Right atrium auricular region (tissue), 2 donors: ENCODE data around the gene ROBO2. TPM values are rescaled to one million over a fixed set of nuclear protein-coding genes. Genes with fewer than 3 reads are reported as not detected.

ENCODE experiments used
- DNase-seq: peaks from one replicate; pipeline ENCODE4 v3.0.0-alpha.2; 2019; ENCODE audit warnings: low spot score
- H3K27ac ChIP-seq, 2 donors: fragments of 200-600 bp; sonication (generic); 1 replicate in 1 of 2; 2 replicates in 1 of 2; pipeline ENCODE4 v1.5.1; 2016 to 2019
- H3K27me3 ChIP-seq, 2 donors: fragments of 200-600 bp; sonication (generic); one replicate each; pipeline versions ENCODE4 v1.5.1 to v1.6.0; 2017 to 2019
- H3K36me3 ChIP-seq: fragments of 200-600 bp; sonication (generic); one replicate; pipeline ENCODE4 v1.5.1; 2016
- H3K4me1 ChIP-seq, 2 donors: fragments of 200-600 bp; sonication (generic); one replicate each; pipeline versions ENCODE4 v1.5.1 to v1.6.0; 2017 to 2019
- H3K4me3 ChIP-seq, 2 donors: fragments of 200-600 bp; sonication (generic); 1 replicate in 1 of 2; 2 replicates in 1 of 2; pipeline ENCODE4 v1.5.1; 2017 to 2019; ENCODE audit warnings: mild to moderate bottlenecking in 1 of 2, moderate library complexity in 1 of 2
- H3K9me3 ChIP-seq, 2 donors: fragments of 200-600 bp; sonication (generic); one replicate each; pipeline ENCODE4 v1.5.1; 2019
- total RNA-seq, 2 donors: library from RNA; depleted of rRNA; stranded (reverse); fragments of >200 nt; gene quantifications; one replicate each; pipeline ENCODE4 v1.1.0, GENCODE V29; 2016
- TF ChIP-seq, protein P1 (sequence below), 2 donors: fragments of 200-600 bp; sonication (generic); IDR thresholded peaks; one replicate each; pipeline ENCODE4 v1.5.1; 2019; ENCODE audit warnings: antibody characterized with exemption in 2 of 2

The ROBO2 gene
- total RNA-seq, 2 donors from 2014 or later = 2.5 TPM; not detected in 1

GRCh38 chr3:77414881-77415280, 375.0 kb downstream of the ROBO2 start:
- H3K36me3 ChIP-seq = no peaks in the 10 kb centered on the region
- no peaks in the 10 kb centered on the region for H3K4me1 ChIP-seq
- DNase-seq = no peak
- H3K27me3 ChIP-seq = no peaks in the 10 kb centered on the region
- TF ChIP-seq, protein P1, sequence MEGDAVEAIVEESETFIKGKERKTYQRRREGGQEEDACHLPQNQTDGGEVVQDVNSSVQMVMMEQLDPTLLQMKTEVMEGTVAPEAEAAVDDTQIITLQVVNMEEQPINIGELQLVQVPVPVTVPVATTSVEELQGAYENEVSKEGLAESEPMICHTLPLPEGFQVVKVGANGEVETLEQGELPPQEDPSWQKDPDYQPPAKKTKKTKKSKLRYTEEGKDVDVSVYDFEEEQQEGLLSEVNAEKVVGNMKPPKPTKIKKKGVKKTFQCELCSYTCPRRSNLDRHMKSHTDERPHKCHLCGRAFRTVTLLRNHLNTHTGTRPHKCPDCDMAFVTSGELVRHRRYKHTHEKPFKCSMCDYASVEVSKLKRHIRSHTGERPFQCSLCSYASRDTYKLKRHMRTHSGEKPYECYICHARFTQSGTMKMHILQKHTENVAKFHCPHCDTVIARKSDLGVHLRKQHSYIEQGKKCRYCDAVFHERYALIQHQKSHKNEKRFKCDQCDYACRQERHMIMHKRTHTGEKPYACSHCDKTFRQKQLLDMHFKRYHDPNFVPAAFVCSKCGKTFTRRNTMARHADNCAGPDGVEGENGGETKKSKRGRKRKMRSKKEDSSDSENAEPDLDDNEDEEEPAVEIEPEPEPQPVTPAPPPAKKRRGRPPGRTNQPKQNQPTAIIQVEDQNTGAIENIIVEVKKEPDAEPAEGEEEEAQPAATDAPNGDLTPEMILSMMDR (IDR thresholded peaks at IDR 0.05) = no peak
- no peak overlapping the region for H3K27ac ChIP-seq
- no peak overlapping the region for H3K4me3 ChIP-seq
- no peaks in the 10 kb centered on the region for H3K9me3 ChIP-seq

DNA sequence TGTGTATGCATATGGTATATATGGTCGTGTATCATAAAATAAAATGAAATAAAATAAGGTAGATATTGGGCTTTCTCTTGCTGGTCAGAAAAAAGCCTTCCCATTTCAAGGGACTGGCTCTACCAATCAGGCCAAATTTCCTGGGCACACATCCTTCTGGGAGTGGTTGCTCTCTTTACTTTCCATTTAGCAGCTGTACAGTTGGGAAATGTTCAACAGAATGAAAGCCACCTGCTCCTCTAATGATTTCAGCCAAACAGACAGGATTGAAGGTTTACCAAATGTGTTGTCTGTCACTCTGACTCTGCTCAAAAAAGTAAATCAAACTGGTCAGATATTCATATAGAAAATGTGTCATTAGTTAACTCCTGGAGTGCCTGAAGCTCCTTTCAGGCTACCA, 380.4 kb downstream of the ROBO2 start:
- Histone ChIP-seq H3K36me3 (no peaks in the 10 kb centered on the region), H3K27me3 (no peaks in the 10 kb centered on the region), H3K27ac (no peak overlapping the region), H3K4me1 (no peaks in the 10 kb centered on the region), H3K9me3 (no peaks in the 10 kb centered on the region), H3K4me3 (no peak overlapping the region)
- TF ChIP-seq, protein P1 (IDR thresholded peaks at IDR 0.05) = no peak
- DNase-seq = no peak

DNA sequence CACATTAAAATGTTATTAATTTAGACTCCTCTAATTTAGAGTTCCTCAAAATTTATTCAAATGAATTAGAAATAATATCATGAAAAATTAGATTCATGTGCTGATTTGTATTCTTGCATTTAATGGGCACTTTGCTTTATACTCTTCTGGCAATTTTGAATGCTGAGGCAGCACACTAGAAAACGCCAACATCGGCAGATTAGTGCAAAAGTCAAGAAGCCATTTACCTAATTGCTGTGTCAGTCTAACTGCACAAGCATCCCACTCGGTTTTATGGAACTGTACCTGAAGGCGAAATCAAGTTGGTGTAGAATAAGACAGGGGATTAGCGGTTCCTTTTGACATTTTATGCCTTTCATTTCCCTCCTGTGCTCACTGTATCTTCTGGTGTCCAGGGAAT, 382.0 kb downstream of the ROBO2 start:
- Histone ChIP-seq H3K4me1 (no peaks in the 10 kb centered on the region), H3K4me3 (no peak overlapping the region), H3K27ac (no peak overlapping the region), H3K9me3 (no peaks in the 10 kb centered on the region), H3K36me3 (no peaks in the 10 kb centered on the region), H3K27me3 (no peaks in the 10 kb centered on the region)
- DNase-seq = no peak
- TF ChIP-seq, protein P1 (IDR thresholded peaks at IDR 0.05) = no peak

DNA sequence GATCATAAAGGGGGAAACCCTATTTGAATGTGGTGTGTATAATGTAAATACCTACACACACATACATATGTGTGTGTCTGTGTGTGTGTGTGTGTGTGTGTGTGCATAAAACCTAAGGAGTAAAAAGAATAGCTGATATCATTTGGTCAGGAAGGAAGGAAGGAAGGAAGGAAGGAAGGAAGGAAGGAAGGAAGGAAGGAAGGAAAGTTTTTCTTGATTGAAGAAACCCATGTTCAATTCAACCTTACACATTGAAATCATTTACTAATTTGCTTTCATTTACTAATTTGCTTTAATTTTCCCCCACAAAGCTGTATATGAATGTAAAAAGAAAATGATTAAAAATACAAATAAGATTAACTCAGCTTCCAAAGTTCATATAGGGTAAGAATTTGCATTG, 386.6 kb downstream of the ROBO2 start:
- H3K27me3 ChIP-seq = no peaks in the 10 kb centered on the region
- no peaks in the 10 kb centered on the region for H3K4me1 ChIP-seq
- H3K27ac ChIP-seq = no peak overlapping the region
- H3K4me3 ChIP-seq = no peak overlapping the region
- DNase-seq = no peak
- TF ChIP-seq, protein P1 (IDR thresholded peaks at IDR 0.05) = no peak
- no peaks in the 10 kb centered on the region for H3K36me3 ChIP-seq
- no peaks in the 10 kb centered on the region for H3K9me3 ChIP-seq

DNA sequence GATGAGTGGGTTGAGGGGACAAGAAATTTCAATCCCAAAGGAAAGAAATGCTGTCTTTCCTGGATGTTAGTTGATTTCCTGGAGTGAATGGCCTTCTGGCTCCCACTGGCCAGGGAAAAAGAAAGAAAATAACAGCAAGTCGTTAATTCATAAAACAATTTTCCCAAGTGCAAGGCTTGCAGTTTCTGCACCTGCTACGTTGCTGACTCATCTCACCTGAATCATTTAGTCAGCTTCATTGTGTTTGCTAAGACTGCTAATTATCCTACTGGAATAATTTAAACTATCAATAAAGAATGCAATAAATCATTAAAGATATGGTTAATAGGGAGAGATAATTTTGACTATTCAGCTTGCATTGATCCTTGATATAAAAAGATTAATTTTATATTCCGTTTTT, 387.6 kb downstream of the ROBO2 start:
- Histone ChIP-seq H3K4me1 (no peaks in the 10 kb centered on the region), H3K9me3 (no peaks in the 10 kb centered on the region), H3K4me3 (no peak overlapping the region), H3K27me3 (no peaks in the 10 kb centered on the region), H3K36me3 (no peaks in the 10 kb centered on the region), H3K27ac (no peak overlapping the region)
- no peak for DNase-seq
- TF ChIP-seq, protein P1 (IDR thresholded peaks at IDR 0.05) = no peak

DNA sequence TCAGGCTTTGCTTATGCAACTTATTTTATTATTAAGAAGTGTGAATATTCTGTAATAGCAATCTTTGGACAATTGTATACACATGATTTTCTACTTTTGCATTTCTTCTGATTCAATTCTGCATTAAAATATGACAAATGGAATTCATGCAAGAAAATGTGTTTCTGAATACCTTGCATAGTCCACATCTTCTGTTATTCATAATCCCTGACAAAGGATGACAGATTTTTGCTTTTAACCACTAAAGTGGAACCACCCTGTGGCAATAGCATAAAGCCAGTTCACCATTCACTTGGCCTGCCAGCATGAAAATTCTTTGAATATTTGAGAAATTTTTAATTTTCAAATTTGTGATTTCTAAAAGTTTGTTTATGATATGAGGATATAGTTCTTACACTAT, 397.0 kb downstream of the ROBO2 start:
- no peak for DNase-seq
- TF ChIP-seq, protein P1 (IDR thresholded peaks at IDR 0.05) = no peak
- Histone ChIP-seq H3K9me3 (no peaks in the 10 kb centered on the region), H3K36me3 (no peaks in the 10 kb centered on the region), H3K27ac (no peak overlapping the region), H3K4me1 (no peaks in the 10 kb centered on the region), H3K4me3 (no peak overlapping the region), H3K27me3 (no peaks in the 10 kb centered on the region)
